T-helper 2 cell treated with Interferon-gamma antibody and Interleukin-4, amounts not matched to agents 5 μg/mL and 100 μg/mL, for 36 hours (primary cell): ENCODE measurements around the gene RNF220.

Experiments
- DNase-seq: peaks from one replicate; pipeline ENCODE4 v3.0.0; 2021; ENCODE audit warnings: low spot score
- H3K27ac Mint-ChIP-seq: one replicate; pipeline ENCODE4 v1.8.0; 2021; ENCODE audit warnings: mild to moderate bottlenecking, mixed read lengths
- H3K27me3 Mint-ChIP-seq: one replicate; pipeline ENCODE4 v1.8.0; 2021; ENCODE audit warnings: low read depth, mixed read lengths
- H3K36me3 Mint-ChIP-seq: one replicate; pipeline ENCODE4 v1.8.0; 2021; ENCODE audit warnings: low read depth, mixed read lengths
- H3K4me1 Mint-ChIP-seq: one replicate; pipeline ENCODE4 v1.8.0; 2021; ENCODE audit warnings: low read depth, mixed read lengths
- H3K4me3 Mint-ChIP-seq: one replicate; pipeline ENCODE4 v1.8.0; 2022; ENCODE audit warnings: mild to moderate bottlenecking, moderate library complexity, mixed read lengths
- H3K9me3 Mint-ChIP-seq: one replicate; pipeline ENCODE4 v1.8.0; 2021; ENCODE audit warnings: mixed read lengths

Gene RNF220

DNA sequence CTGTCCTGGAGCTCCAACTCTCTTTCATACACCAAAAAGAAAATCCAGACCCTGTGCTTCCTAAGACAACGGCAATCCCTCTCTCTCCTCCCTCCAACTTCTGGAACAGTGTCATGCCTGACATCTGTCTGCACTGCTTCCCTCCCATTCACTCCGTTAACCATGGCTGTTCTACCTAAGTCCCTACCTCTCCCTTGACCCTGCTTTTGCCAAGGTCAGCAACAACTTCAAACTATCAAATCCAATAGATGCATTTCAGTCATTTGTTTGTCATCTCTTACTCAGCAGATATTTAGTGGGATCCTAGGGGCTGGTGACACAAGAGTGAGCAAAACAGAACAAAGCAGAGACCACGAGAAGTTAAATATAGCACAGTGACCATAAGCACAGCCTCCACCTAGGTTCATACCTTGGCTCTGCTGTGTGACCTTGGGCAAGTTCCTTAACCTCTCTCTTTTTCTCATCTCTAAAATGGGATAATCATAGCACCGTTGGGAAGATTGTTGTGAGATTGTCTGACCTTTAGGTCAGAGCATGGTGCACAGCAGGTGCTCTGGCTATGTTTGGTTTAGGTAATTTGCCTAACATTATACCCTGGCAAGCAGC, 180.4 kb downstream of the RNF220 start:
- H3K9me3 Mint-ChIP-seq = no peaks in the 10 kb centered on the region
- H3K27ac Mint-ChIP-seq = no peak overlapping the region
- no peak overlapping the region for H3K4me3 Mint-ChIP-seq
- no peaks in the 10 kb centered on the region for H3K4me1 Mint-ChIP-seq
- H3K27me3 Mint-ChIP-seq = peaks cover 3% of the 10 kb centered on the region
- no peak for DNase-seq
- no peaks in the 10 kb centered on the region for H3K36me3 Mint-ChIP-seq

DNA sequence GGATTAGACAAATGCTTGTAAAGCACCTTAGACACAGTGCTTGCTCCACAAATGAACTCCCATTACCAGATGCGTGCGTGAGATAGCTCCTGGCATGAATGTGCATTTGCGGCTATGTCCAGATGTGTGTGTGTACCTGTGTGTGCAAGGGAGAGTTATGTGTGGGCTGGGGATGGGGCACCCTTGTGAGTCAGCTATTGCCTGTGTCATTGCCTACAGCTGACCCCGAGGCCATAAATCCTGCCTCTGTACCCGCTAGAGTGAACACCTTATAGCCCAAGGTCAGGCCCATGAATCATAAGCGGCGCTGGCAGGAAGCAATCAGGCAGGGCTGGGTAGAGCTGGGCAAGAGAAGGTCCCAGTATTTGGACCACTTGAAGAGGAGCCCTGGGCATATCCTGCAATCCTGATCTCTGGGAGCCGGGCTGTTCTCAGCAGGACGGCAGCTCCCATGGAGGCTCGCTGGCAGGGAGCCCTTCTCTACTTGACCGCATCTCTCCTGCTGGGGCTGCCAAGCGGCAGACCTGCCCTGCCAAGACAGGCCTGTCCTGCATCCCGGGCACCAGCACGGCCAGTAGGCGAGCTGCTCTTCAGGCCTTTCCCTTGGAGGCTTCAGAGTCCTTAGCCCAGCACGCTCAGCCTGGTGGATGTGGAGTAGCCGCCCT, 182.9 kb downstream of the RNF220 start:
- DNase-seq = no peak
- H3K27me3 Mint-ChIP-seq = peaks cover under 1% of the 10 kb centered on the region
- no peak overlapping the region for H3K4me3 Mint-ChIP-seq
- no peaks in the 10 kb centered on the region for H3K36me3 Mint-ChIP-seq
- H3K27ac Mint-ChIP-seq = no peak overlapping the region
- H3K4me1 Mint-ChIP-seq = no peaks in the 10 kb centered on the region
- no peaks in the 10 kb centered on the region for H3K9me3 Mint-ChIP-seq

DNA sequence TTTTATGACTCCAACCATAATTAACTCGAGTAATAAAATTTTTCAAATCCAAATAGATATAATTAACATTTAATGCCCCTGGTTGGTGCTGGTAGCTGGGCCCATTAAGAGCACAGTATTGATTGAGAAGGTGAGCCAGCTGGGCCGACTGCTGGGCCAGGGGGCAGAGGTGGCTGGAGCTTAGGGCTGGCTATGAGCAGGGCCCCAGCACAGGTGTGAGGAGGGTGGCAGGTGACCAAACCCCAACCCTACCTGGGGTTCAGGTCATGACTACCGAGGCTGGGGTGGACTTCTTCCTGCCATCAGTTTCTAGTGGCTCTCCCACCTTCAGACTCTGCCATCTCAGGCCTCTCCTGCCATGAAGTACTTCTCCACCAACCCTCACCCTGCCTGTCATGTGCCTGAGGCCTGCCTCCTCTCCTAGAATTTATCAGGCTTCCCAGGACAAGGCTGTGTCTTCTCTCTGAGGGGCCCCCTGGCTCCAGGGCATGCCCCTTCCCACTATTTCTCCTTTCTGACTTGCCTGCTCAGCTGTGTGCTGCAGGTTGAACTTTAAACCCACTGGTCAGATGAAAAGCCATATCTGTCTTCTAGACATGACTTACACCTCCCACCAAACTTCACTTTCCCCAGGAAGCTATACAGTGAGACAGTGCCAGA, 183.6 kb downstream of the RNF220 start:
- Mint-ChIP-seq H3K9me3 (no peaks in the 10 kb centered on the region), H3K36me3 (no peaks in the 10 kb centered on the region), H3K4me3 (no peak overlapping the region), H3K4me1 (no peaks in the 10 kb centered on the region), H3K27ac (no peak overlapping the region), H3K27me3 (no peaks in the 10 kb centered on the region)
- DNase-seq = no peak

DNA sequence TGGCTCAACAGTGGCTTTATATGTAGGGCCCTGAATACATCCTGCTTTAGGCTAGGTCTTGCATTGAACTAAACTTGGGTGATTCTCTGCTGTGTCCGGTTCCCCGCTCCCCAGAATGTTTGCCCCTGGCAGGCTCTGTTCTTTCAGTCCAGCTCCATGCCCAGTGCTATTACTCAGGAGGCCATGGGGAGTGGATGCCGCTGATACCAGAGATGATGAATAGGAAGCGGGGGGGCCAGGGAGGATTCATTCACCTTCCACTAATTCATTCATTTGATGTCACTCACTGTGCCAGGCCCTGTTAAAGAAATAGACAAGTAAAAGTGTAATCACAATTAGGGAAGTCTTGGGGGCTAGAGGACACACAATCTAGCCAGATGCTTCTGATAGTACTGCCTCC, 185.4 kb downstream of the RNF220 start:
- no peaks in the 10 kb centered on the region for H3K4me1 Mint-ChIP-seq
- H3K27me3 Mint-ChIP-seq = no peaks in the 10 kb centered on the region
- H3K9me3 Mint-ChIP-seq = no peaks in the 10 kb centered on the region
- no peaks in the 10 kb centered on the region for H3K36me3 Mint-ChIP-seq
- H3K4me3 Mint-ChIP-seq = no peak overlapping the region
- no peak overlapping the region for H3K27ac Mint-ChIP-seq
- no peak for DNase-seq

DNA sequence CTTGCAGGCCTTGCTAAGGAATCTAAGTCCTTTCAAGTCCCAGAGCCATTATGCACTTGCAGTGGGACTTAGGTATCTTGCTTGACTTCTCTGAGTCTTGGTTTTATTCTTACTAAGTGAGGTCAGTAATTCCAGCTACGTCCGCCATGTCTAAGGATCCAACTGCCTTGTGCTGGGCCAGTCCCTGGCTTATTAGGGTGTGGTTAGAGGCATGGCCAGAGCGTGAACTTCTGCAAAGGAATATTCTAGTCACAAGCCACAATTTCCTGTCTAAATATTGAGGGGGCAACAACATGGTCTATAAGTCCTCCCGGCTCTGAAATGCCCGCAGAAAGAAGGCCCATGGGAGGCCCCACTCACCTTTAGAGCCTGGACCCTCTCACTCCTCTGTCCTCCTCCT, 186.3 kb downstream of the RNF220 start:
- H3K4me3 Mint-ChIP-seq = no peak overlapping the region
- no peaks in the 10 kb centered on the region for H3K9me3 Mint-ChIP-seq
- H3K36me3 Mint-ChIP-seq = no peaks in the 10 kb centered on the region
- H3K27ac Mint-ChIP-seq = no peak overlapping the region
- no peaks in the 10 kb centered on the region for H3K4me1 Mint-ChIP-seq
- no peaks in the 10 kb centered on the region for H3K27me3 Mint-ChIP-seq
- DNase-seq = no peak

DNA sequence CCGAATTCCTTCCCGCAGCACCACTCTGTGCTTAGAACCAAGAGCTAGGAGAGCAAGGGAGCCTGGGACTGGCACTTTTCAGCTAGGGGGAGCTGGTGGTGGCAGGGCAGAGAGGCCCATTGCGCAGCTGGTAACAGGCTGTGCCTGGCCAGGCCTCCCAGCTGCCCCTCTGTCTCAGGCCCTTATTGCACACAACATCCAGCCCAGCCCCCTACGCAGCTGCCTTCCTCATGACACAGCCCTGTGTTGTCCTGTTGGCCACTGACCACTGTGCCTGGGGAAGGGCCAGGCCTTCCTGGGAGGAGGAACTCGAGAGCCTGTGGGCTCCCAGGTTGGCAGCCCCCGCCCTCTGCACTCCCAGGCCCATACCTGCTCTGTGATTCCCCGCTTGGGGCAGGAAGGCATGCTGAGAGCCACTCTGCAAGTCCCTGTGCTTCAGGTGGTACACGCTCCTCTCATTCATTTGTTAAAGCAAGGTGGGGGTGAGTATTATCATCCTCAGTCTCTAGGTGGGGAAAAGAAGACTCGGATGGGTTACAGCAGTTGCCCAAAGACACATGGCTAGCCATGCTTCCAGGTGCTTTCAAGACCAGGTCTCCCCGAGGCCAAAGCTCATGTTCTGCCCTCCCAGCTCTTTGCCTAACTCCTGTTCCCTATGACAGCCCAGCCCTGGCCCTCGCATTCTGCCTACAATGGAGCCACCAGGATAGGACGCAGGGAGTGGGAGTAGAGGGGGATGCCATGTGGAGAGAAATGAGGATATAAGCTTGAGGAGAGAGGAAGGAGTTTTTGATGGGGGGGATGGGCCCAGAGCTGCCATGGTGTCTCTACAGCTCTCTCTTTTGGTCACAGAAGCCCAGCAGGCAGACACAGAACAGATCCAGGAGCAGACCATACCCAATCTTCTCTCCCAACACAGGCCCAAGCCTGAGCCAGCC, 187.4 kb downstream of the RNF220 start:
- Mint-ChIP-seq H3K27ac (no peak overlapping the region), H3K27me3 (no peaks in the 10 kb centered on the region), H3K4me3 (no peak overlapping the region), H3K9me3 (no peaks in the 10 kb centered on the region), H3K36me3 (no peaks in the 10 kb centered on the region), H3K4me1 (no peaks in the 10 kb centered on the region)
- DNase-seq = no peak

DNA sequence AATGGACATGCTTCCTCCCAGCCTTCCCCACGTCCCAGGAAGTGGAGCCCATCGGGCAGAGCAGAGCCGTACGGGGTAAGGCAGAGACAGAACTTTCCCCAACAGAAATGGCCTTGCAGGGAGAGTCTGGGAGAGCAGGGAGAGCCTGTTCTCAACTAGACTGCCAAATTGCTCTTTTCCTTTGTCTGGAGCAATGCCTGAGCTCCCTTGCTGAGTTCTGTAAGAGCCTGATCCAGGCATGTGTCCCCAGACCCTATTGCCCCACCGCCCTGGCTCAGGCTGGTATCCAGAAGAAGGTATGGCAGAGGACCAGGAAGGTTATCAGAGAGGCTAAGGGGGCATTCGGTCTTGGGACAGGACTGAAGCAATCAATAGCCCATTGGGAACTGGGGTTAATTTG, 189.3 kb downstream of the RNF220 start:
- no peak overlapping the region for H3K4me3 Mint-ChIP-seq
- H3K27me3 Mint-ChIP-seq = no peaks in the 10 kb centered on the region

DNA sequence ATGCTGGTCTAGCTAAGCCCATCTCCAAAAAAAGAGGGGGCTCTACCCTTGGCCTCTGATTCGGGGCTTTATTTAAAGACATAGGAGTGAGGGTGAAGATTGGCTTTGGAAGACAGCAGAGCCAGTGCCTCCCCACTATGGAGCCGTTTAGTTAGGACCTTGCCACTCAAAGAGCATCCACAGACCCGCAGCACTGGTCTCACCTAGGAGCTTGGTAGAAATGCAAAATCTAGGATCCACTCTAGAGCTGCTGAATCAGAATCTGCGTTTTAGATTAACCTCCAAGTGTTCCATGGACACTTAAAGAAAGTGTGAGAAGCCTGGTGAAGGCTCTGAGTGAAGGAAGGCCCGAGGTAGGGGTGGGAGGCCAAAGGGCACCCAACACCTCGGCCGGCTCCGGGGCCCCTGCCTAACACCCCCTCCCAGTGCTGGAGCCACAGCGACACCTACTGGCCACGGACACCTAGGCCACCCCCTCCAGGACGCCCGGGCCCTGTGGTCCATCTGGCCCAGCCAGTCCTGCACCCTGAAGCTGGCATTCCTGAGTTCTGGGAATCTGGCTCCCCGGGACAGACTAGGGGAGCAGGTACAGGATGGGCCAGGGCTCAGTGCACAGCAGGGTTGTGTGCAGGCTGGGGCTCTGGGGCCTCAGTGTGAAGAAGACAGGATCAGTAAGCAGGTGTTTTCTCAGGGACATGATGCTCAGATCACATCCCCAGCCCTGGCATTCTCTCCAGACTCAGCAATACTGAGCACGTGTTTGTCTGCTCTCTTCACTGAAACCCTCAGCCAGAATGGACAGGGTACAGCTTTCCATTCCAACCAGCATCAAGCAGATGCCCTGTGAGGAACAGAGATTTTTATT, 190.0 kb downstream of the RNF220 start:
- H3K4me3 Mint-ChIP-seq = no peak overlapping the region
- H3K27me3 Mint-ChIP-seq = no peaks in the 10 kb centered on the region
- H3K9me3 Mint-ChIP-seq = no peaks in the 10 kb centered on the region
- H3K4me1 Mint-ChIP-seq = no peaks in the 10 kb centered on the region
- H3K27ac Mint-ChIP-seq = no peak overlapping the region
- DNase-seq = peak; percentile 63
- H3K36me3 Mint-ChIP-seq = no peaks in the 10 kb centered on the region

More for the DNA sequence above, 189.3 kb downstream of the RNF220 start:
- no peak for DNase-seq
- no peaks in the 10 kb centered on the region for H3K36me3 Mint-ChIP-seq
- no peaks in the 10 kb centered on the region for H3K9me3 Mint-ChIP-seq
- H3K27ac Mint-ChIP-seq = no peak overlapping the region
- H3K4me1 Mint-ChIP-seq = no peaks in the 10 kb centered on the region

DNA sequence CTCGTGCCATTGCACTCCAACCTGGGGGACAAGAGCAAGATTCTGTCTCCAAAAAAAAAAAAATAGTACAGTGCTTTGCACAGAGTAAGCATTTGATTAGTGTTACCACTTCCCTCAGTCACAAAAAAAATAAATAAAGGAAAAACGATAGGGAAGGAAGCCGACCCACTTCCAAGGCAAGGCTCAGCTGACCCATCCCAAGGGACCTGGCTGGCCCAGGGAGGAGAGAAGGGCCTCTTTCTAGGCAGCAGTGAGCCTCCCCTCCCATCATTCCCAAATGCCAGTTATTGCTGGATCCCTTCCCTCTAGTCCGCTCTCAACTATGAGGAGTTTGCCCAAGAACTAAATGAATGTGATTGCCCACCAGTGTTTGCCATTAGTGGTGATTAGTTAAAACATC, 191.5 kb downstream of the RNF220 start:
- Mint-ChIP-seq H3K4me1 (no peaks in the 10 kb centered on the region), H3K27me3 (no peaks in the 10 kb centered on the region), H3K9me3 (no peaks in the 10 kb centered on the region), H3K27ac (no peak overlapping the region), H3K4me3 (no peak overlapping the region), H3K36me3 (no peaks in the 10 kb centered on the region)
- DNase-seq = no peak

DNA sequence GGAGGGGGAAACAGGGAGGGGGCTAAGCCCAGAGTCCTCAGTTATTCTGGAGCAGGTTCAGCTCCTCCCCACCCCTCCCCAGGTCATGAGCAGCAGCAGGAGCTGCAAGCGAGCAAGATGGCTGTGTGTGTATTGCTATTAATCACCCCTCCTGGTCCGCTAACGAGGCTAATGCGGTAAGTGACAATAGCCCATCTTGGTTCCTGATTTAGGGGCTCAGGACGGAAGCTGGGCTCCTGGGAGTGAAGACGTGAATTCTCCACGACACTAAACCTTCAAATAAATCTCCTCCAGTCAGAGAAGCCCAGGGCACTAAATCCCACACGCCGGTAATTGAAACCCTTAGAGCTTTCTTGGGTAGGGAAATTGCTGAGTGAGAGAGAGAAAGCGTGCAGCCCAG, 193.1 kb downstream of the RNF220 start:
- H3K27me3 Mint-ChIP-seq = no peaks in the 10 kb centered on the region

DNA sequence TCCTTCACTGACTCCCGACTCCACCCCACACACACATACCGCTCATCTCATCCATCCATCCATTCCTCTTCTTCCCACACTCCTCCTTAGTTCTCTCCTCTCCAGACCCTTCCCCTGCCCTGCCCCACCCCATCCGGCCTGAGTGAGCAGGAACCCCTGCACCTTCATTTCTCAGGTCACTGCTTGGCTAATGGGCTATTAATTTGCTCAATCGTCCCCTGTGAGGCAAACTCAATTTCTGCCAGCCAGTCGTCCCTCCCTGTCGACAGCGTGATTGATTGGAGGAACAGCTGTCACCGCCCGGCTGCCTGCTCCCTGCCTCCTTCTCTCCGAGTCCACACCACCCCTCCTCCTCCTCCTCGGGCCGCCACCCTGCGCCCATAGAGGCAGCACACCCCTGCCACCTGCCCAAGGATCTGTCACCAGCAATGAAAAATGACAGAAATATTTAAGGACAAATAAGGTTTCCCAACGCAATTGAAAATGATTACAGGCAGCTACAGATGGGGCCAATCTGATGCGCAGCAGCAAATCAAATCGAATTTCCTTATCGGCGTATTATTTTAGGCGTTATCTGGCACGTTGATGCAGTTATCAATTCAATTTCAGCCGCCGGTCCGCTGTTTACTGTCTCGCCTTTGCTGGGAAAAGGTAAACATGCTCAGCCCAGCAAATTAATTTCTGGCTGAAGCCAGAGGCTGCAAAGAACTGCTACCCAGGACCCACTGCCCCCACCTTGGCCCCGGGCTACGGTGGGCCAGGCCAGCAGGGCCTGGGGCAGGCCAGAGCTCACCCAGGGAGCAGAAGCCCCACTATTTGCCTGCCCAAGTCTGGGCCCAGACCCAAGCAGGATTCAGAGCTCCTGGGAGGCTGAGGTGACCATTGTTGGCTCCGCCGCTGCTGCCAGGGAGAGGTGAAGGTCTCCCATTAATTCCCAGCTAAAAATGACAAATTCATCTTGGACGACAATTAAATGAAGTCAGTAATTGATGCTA, 197.9 kb downstream of the RNF220 start:
- Mint-ChIP-seq H3K4me1 (no peaks in the 10 kb centered on the region), H3K27ac (no peak overlapping the region), H3K36me3 (no peaks in the 10 kb centered on the region), H3K9me3 (no peaks in the 10 kb centered on the region), H3K27me3 (no peaks in the 10 kb centered on the region), H3K4me3 (no peak overlapping the region)
- DNase-seq = no peak

More for the DNA sequence above, 193.1 kb downstream of the RNF220 start:
- Mint-ChIP-seq H3K9me3 (no peaks in the 10 kb centered on the region), H3K4me1 (no peaks in the 10 kb centered on the region), H3K36me3 (no peaks in the 10 kb centered on the region), H3K27ac (no peak overlapping the region), H3K4me3 (no peak overlapping the region)
- DNase-seq = no peak

DNA sequence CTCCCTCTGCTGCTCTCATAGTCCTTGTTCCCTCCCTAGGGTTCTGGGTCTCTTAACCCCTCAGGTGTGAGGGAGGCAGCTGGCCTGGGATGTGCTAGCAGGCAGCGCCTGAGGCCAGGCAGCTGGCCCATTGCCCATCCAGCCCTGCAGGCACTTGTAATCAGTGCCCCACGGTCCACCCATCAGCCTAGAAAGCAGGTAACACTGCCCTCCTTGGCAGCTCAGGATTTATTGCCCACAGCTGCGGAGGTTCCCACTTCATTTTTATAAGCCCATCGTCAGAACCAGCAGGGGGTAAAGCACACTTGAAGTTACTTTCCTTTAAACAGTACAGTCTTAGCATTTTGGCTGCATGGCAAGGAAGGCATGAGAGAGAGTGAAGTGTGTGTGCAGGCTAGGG, 198.7 kb downstream of the RNF220 start:
- H3K27ac Mint-ChIP-seq = no peak overlapping the region
- no peak overlapping the region for H3K4me3 Mint-ChIP-seq
- H3K9me3 Mint-ChIP-seq = no peaks in the 10 kb centered on the region
- no peaks in the 10 kb centered on the region for H3K27me3 Mint-ChIP-seq
- no peaks in the 10 kb centered on the region for H3K36me3 Mint-ChIP-seq
- no peaks in the 10 kb centered on the region for H3K4me1 Mint-ChIP-seq
- DNase-seq = no peak
